T47D (cell line): Measurements from ENCODE around the gene ZFHX3.
"Not testable (repeated sequence)": the region's sequence is repeated elsewhere in the genome, so short reads cannot be mapped to it uniquely, and the experiment has no call there.

Source experiments
- DNase-seq, 2 experiments: peaks; one replicate each; pipeline versions ENCODE4 v3.0.0 to v3.0.0-alpha.2; 2011 to 2012; ENCODE audit warnings: low read depth in 1 of 2, low spot score in 1 of 2
- JUND ChIP-seq: IDR thresholded peaks from 2 replicates; pipeline ENCODE4 v1.6.1; 2012; ENCODE audit warnings: low read depth
- in situ Hi-C: cut with HindIII; loops from 2 replicates; pipeline ENCODE4 v1.10.0; 2016; ENCODE audit warnings: low sequenced_read_pairs, low pct_unique_long_range_greater_than_20kb

Gene ZFHX3

DNA sequence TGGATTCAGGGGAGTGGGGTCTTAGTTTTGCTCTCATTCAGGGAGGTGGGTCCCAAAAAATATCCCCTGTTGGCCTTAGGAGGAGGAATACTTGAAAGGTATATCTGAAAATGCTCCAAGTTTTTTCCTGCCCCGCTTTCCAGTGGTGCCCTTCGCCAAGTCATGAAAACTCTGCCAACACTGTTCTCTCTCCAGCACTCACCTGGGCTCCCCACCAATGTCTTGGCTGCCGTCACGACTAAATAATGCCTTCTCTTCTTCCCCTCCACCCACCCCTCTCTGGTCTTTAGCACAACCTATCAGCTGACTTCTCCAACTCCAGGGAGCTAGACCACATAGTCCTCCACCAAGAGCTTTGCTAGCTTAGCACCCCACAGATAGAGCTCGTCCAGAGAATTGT is 30.6 kb downstream of the ZFHX3 start:
- in situ Hi-C loops: no loop called here
- DNase-seq: no peak
- TF ChIP-seq JUND: no peak

GRCh38 chr16:73016488-73016830 is 31.5 kb downstream of the ZFHX3 start:
- no peak for TF ChIP-seq JUND
- in situ Hi-C loops: no loop called here
- DNase-seq: peak in 1 of 2 experiments; percentile 33

GRCh38 chr16:73015612-73016487 is 32.1 kb downstream of the ZFHX3 start:
- no peak for TF ChIP-seq JUND
- DNase-seq: peak; percentile 75 to 94
- in situ Hi-C loops: no loop called here

DNA sequence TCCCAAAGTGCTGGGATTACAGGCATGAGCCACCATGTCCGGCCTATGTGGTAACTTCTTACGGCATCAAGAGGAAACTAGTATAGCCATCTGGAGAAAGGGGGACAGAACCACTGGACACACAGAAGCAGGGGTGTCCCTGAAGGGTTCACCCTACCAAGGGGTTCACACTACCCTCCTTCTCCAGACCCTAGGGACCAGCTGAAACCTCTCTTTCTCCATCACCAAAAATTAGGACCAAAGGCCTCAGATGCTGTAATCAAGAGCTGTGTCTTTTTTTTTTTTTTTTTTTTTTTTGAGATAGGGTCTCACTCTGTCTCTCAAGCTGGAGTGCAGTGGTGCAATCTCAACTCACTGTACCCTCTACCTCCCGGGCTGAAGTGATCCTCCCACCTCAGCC is 33.2 kb downstream of the ZFHX3 start:
- TF ChIP-seq JUND: no peak
- DNase-seq: no peak
- in situ Hi-C loops: no loop called here

- TF ChIP-seq JUND: no peak
- no peak for DNase-seq
- in situ Hi-C loops: no loop called here
Measured at GRCh38 chr16:73013974-73014373, 34.0 kb downstream of the ZFHX3 start.

DNA sequence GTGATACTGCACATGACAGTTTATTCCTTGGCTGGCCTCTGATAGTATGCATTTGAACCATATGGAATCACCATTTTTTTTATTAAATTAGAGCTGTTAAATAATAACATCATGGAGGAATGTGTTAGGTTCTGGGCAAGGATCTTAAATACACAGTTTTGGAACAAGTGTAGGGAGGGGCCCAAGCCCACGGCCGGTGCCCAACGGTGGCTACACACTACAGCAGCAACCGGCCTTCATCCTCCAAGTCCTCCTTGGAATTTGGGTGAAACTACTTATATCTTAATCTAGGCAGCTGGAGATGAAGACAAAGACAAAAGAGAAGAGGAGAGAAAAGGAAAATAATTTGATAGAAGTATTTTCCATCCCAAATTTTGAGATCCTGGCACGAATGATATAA is 35.6 kb downstream of the ZFHX3 start:
- TF ChIP-seq JUND: no peak
- no peak for DNase-seq
- in situ Hi-C loops: no loop called here

DNA sequence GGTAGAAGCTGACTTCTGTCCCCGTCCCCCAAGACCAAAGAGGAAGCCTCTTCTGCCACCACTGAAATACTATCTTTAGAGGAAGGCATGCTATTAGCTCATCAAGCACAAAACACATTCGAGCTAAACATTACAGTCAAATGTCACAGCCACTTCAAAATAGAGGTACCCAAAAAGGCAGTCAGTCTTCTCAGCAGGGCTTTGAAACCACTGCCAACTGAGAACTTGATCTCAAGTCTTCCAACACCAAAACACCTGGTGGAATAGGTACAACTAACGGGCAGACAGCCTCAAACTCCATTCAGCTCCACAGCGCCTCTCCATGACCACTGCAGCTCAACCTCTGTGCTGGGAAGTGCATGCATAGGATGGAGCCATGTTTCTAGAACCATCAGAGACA is 36.0 kb downstream of the ZFHX3 start:
- peak in 1 of 2 experiments; percentile 46 for DNase-seq
- TF ChIP-seq JUND: no peak
- in situ Hi-C loops: no loop called here

- TF ChIP-seq JUND: no peak
- in situ Hi-C loops: no loop called here
- no peak for DNase-seq
Measured at GRCh38 chr16:73010150-73010676, 37.7 kb downstream of the ZFHX3 start.

DNA sequence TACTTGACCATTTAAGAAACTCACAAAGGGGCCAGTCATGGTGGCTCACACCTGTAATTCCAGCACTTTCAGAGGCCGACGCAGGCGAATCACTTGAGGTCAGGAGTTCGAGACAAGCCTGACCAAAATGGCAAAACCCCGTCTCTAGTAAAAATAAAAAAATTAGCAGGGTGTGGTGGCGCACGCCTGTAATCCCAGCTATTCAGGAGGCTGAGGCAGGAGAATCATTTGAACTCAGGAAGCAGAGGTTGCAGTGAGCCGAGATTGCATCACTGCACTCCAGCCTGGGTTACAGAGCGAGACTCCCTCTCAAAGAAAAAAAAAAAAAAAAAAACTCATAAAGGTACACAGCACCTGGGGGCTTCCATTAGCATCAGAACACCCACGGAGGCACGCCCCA is 38.2 kb downstream of the ZFHX3 start:
- DNase-seq, in situ Hi-C loops: not testable (repeated sequence)

DNA sequence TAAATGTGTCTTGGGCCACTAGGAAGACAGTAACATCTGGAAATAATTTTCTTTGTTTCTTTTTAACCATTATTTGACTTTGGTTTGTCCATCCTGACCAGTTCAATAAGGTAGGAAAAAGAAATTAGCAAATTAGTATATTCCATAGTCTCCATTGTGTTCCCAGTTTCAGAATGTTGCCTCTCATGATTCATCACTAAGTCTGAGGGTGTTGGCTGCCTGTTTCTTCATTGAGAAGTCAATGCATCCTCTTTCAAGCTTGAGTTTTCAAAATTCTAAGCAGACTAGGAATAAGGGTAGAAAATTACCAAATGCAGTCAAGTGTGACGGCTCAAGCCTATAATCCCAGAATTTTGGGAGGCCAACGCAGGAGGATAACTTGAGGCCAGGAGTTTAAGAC is 41.9 kb downstream of the ZFHX3 start:
- in situ Hi-C loops: no loop called here
- no peak for TF ChIP-seq JUND
- no peak for DNase-seq

- in situ Hi-C loops: no loop called here
- DNase-seq: no peak
- TF ChIP-seq JUND: no peak
Measured at GRCh38 chr16:73002866-73003265, 45.1 kb downstream of the ZFHX3 start.

DNA sequence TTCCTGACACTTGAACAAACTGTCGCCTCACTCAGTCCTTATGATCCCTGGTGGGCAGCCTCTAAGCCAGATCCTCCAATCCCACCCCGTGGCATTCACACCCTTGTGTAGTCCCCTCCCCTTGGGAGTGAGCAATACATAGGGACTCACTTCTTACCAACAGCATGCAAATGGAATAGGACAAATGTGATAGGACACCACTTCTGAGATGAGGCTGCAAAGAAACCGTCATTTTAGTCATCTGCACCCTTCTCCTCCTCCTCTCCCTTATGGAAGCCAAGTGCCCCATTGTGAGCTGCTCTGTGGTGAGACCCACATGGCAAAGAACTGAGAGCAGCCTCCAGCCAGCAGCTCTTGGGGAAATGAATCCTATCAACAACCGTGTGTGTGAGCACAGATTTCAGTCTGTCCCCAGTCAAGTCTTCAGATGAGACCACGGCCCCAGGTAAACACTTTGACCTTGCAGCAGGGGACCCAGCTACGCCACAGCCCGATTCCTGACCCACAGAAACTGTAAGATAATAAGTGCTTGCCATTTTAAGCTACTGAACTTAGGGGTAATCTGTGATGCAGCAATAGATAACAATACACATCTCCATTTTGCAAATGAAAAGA is 46.9 kb downstream of the ZFHX3 start:
- DNase-seq: no peak
- no peak for TF ChIP-seq JUND
- in situ Hi-C loops: no loop called here

- in situ Hi-C loops: no loop called here
- no peak for TF ChIP-seq JUND
- DNase-seq: peak in 1 of 2 experiments; percentile 60
Measured at GRCh38 chr16:73000020-73000906, 47.7 kb downstream of the ZFHX3 start.
